ENCODE measurements around the gene RAD51. TPM values are rescaled to one million over a fixed set of nuclear protein-coding genes. Genes with fewer than 3 reads are reported as not detected.

RAD51 gene
- total RNA-seq, 4 donors from 2014 or later = 1.9 to 8.5 (median 4.5) TPM

DNA sequence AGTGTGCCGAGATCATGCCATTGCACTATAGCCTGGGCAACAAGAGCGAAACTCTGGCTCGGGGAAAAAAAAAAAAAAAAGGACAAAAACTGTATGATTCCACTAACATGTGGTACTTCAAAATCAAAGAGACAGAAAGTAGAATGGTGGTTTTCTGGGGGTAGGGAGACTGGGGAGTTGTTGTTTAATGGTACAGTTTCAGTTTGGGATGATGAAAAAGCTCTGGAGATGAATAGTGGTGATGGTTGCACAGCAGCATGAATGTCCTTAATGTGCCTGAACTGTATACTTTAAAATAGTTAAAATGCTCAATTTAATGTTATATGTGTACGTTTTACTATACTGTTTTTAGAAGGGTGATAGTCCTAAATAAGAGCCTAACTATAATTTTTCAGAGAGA lies 27.4 kb downstream of the RAD51 start:
- no peak for TF ChIP-seq POLR2A (IDR thresholded peaks at IDR 0.05)
- TF ChIP-seq, protein P1, sequence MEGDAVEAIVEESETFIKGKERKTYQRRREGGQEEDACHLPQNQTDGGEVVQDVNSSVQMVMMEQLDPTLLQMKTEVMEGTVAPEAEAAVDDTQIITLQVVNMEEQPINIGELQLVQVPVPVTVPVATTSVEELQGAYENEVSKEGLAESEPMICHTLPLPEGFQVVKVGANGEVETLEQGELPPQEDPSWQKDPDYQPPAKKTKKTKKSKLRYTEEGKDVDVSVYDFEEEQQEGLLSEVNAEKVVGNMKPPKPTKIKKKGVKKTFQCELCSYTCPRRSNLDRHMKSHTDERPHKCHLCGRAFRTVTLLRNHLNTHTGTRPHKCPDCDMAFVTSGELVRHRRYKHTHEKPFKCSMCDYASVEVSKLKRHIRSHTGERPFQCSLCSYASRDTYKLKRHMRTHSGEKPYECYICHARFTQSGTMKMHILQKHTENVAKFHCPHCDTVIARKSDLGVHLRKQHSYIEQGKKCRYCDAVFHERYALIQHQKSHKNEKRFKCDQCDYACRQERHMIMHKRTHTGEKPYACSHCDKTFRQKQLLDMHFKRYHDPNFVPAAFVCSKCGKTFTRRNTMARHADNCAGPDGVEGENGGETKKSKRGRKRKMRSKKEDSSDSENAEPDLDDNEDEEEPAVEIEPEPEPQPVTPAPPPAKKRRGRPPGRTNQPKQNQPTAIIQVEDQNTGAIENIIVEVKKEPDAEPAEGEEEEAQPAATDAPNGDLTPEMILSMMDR (IDR thresholded peaks at IDR 0.05) = no peak
- 83 to 97% methylated on average over 4 of the region's 4 CpGs for WGBS, 2 donors
- no peaks in the 10 kb centered on the region for H3K9me3 ChIP-seq
- intact Hi-C loops (cut with DNase I) = no loop called here
- H3K27ac ChIP-seq = no peak overlapping the region
- H3K36me3 ChIP-seq = no peaks in the 10 kb centered on the region
- H3K27me3 ChIP-seq = no peaks in the 10 kb centered on the region
- no peak overlapping the region for H3K4me3 ChIP-seq
- H3K4me1 ChIP-seq = no peaks in the 10 kb centered on the region
- DNase-seq = no peak

GRCh38 chr15:40722934-40723333 lies 28.0 kb downstream of the RAD51 start:
- Histone ChIP-seq H3K4me3 (no peak overlapping the region), H3K36me3 (no peaks in the 10 kb centered on the region), H3K27ac (no peak overlapping the region), H3K4me1 (no peaks in the 10 kb centered on the region), H3K27me3 (no peaks in the 10 kb centered on the region), H3K9me3 (no peaks in the 10 kb centered on the region)
- intact Hi-C loops (cut with DNase I) = no loop called here
- 91 to 94% methylated on average over 2 of the region's 2 CpGs for WGBS, 2 donors
- TF ChIP-seq, protein P1 (IDR thresholded peaks at IDR 0.05) = no peak
- TF ChIP-seq POLR2A (IDR thresholded peaks at IDR 0.05) = no peak
- DNase-seq = no peak

DNA sequence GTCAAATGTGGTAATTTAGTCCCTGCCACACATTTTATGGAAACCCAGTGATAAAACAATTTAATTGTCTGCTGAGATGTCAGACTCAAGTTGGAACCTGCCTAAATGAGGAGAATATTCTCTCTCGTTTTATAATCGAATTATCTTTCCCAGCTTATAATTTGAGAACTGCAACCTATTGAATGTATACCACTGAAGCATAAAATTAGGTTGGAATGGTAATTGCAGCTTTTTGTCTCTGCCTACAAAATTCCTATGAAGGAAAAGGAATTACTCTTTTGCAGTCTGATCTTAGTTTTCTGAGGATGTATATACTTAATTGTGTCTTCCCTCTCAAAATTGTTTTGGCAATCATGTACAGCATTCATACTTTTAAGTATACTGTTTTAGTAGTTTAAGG lies 28.9 kb downstream of the RAD51 start:
- DNase-seq = no peak
- Histone ChIP-seq H3K27ac (no peak overlapping the region), H3K27me3 (no peaks in the 10 kb centered on the region), H3K4me3 (no peak overlapping the region), H3K9me3 (no peaks in the 10 kb centered on the region), H3K36me3 (no peaks in the 10 kb centered on the region), H3K4me1 (no peaks in the 10 kb centered on the region)
- intact Hi-C loops (cut with DNase I) = no loop called here
- 42 to 43% methylated on average over 2 of the region's 2 CpGs for WGBS, 2 donors
- TF ChIP-seq POLR2A (IDR thresholded peaks at IDR 0.05) = no peak
- TF ChIP-seq, protein P1 (IDR thresholded peaks at IDR 0.05) = no peak

DNA sequence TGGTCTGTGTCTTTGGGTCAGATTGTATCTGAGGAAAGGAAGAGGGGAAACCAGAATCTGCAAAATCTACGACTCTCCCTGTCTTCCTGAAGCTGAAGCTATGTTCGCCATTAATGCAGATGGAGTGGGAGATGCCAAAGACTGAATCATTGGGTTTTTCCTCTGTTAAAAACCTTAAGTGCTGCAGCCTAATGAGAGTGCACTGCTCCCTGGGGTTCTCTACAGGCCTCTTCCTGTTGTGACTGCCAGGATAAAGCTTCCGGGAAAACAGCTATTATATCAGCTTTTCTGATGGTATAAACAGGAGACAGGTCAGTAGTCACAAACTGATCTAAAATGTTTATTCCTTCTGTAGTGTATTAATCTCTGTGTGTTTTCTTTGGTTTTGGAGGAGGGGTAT lies 36.1 kb downstream of the RAD51 start:
- intact Hi-C loops (cut with DNase I) = no loop called here
- no peak for DNase-seq
- H3K4me3 ChIP-seq = no peak overlapping the region
- no peak overlapping the region for H3K27ac ChIP-seq
- H3K36me3 ChIP-seq = peaks cover 0 to 60% (median 22%) of the 10 kb centered on the region in 3 donors
- no peaks in the 10 kb centered on the region for H3K27me3 ChIP-seq
- no peaks in the 10 kb centered on the region for H3K9me3 ChIP-seq
- 69 to 93% methylated on average over 3 of the region's 3 CpGs for whole genome bisulfite sequencing, 2 donors
- no peaks in the 10 kb centered on the region for H3K4me1 ChIP-seq
- TF ChIP-seq, protein P1 (IDR thresholded peaks at IDR 0.05) = no peak
- no peak for TF ChIP-seq POLR2A (IDR thresholded peaks at IDR 0.05)

DNA sequence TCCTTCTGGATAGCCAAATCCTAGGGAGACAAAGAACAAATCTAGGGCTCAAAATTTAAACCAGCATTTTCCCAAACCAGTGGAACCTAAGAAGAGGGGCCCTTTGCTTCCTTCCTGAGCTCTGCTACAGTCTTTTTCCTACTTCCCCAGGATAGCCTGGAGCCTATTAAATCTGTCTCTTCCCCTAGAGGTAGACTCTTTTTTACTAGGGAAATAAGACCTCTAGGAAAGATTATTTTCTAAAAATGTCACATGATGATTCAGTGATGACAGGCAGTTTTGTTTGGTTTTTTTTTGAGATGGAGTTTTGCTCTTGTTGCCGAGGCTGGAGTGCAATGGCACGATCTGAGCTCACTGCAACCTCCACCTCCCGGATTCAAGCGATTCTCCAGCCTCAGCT lies 41.6 kb downstream of the RAD51 start:
- DNase-seq = no peak
- WGBS, 2 donors = 89 to 96% methylated on average over 3 of the region's 4 CpGs
- Histone ChIP-seq H3K4me3 (no peak overlapping the region), H3K27me3 (no peaks in the 10 kb centered on the region), H3K9me3 (no peaks in the 10 kb centered on the region), H3K27ac (no peak overlapping the region), H3K36me3 (peaks cover 14 to 100% (median 57%) of the 10 kb centered on the region in 3 donors), H3K4me1 (no peaks in the 10 kb centered on the region)
- TF ChIP-seq POLR2A (IDR thresholded peaks at IDR 0.05) = no peak
- TF ChIP-seq, protein P1 (IDR thresholded peaks at IDR 0.05) = no peak
- intact Hi-C loops (cut with DNase I) = no loop called here

Data from esophagus squamous epithelium (tissue), 5 donors.